OCI-LY7 (cell line): Measurements from ENCODE around the gene HCN3. TPM values are rescaled to one million over a fixed set of nuclear protein-coding genes. Genes with fewer than 3 reads are reported as not detected.

Experiments
- BruUV-seq: library from RNA; stranded (reverse); fragments of 400-500 nt; replicated peaks from 2 replicates; lab custom pipeline; 2021; lab: Mats Ljungman, UMichigan
- CTCF ChIA-PET: fragments of 300-600 bp; sonication (Branson Sonifier 250); formaldehyde crosslinking; loops from one replicate; lab custom pipeline; 2022; ENCODE audit warnings: antibody characterized with exemption; ENCODE audit not compliant: unreplicated experiment; lab: Charles Lee
- POLR2A ChIA-PET: fragments of 300-600 bp; sonication (Branson Sonifier 250); formaldehyde crosslinking; loops from one replicate; lab custom pipeline; 2022; ENCODE audit warnings: antibody characterized with exemption; lab: Charles Lee
- DNase-seq: peaks from one replicate; pipeline ENCODE4 v3.0.0-alpha.2; 2015; ENCODE audit warnings: low spot score
- H2AFZ ChIP-seq: fragments of 200-600 bp; sonication (generic), shearing (Covaris generic); 2 replicates; pipeline ENCODE4 v1.6.1; 2014; ENCODE audit warnings: mild to moderate bottlenecking, antibody characterized with exemption, low read length, moderate library complexity
- H3K27ac ChIP-seq: fragments of 200-600 bp; sonication (generic); 2 replicates; pipeline ENCODE4 v1.5.1; 2014; ENCODE audit warnings: mixed run types, low read depth, mild to moderate bottlenecking, moderate library complexity, low read length, inconsistent platforms; ENCODE audit not compliant: poor library complexity, severe bottlenecking
- H3K36me3 ChIP-seq: fragments of 200-600 bp; sonication (generic); 2 replicates; pipeline ENCODE4 v1.6.1; 2014; ENCODE audit warnings: mild to moderate bottlenecking, antibody characterized with exemption, low read length, moderate library complexity, mixed read lengths; ENCODE audit not compliant: insufficient read depth
- H3K4me1 ChIP-seq: fragments of 200-600 bp; sonication (generic); 2 replicates; pipeline ENCODE4 v1.5.1; 2014; ENCODE audit warnings: mild to moderate bottlenecking, low read length; ENCODE audit not compliant: insufficient read depth, poor library complexity, severe bottlenecking
- H3K4me2 ChIP-seq: fragments of 200-600 bp; sonication (generic); 2 replicates; pipeline ENCODE4 v1.6.1; 2014; ENCODE audit warnings: mild to moderate bottlenecking, low read length
- H3K4me3 ChIP-seq: fragments of 200-600 bp; sonication (generic); 2 replicates; pipeline ENCODE4 v1.5.1; 2014; ENCODE audit warnings: mild to moderate bottlenecking, low read depth, low read length; ENCODE audit not compliant: poor library complexity, severe bottlenecking
- H3K79me2 ChIP-seq: fragments of 200-600 bp; sonication (generic); 2 replicates; pipeline ENCODE4 v1.6.1; 2016; ENCODE audit warnings: low read depth, mild to moderate bottlenecking, low read length, moderate library complexity, mixed read lengths; ENCODE audit not compliant: insufficient read depth
- H3K9me2 ChIP-seq: fragments of 200-600 bp; sonication (generic); 2 replicates; pipeline ENCODE4 v1.6.1; 2016; ENCODE audit warnings: mild to moderate bottlenecking, low read length, mixed read lengths; ENCODE audit not compliant: insufficient read depth
- H3K9me3 ChIP-seq: fragments of 200-600 bp; sonication (generic); 2 replicates; pipeline ENCODE4 v1.6.1; 2014; ENCODE audit warnings: mild to moderate bottlenecking, mixed run types, low read length, mixed read lengths
- H4K20me1 ChIP-seq: fragments of 200-600 bp; sonication (generic); 2 replicates; pipeline ENCODE4 v1.6.1; 2014; ENCODE audit warnings: mild to moderate bottlenecking, antibody characterized with exemption, low read length, moderate library complexity, mixed read lengths; ENCODE audit not compliant: insufficient read depth
- EZH2phosphoT487 ChIP-seq: fragments of 200-600 bp; sonication (generic); IDR thresholded peaks from 2 replicates; pipeline ENCODE4 v1.6.1; 2018; ENCODE audit warnings: low read depth, borderline replicate concordance, mild to moderate bottlenecking, mixed run types, antibody characterized with exemption, low read length, moderate library complexity, mixed read lengths
- intact Hi-C: fragments of 100-400 bp; cut with micrococcal nuclease; formaldehyde crosslinking; loops from one replicate; pipeline ENCODE4 v1.10.0; 2022; ENCODE audit not compliant: unreplicated experiment
- total RNA-seq, 2 experiments: library from RNA; depleted of rRNA in 1 of 2; stranded (reverse); fragments of >200 nt in 1 of 2; shearing (Covaris generic) in 1 of 2; gene quantifications; 2 replicates each; pipeline ENCODE4 v1.2.3, GENCODE V29; 2014 to 2022
- TF ChIP-seq, protein P1 (sequence below): fragments of 200-600 bp; sonication (generic); conservative IDR thresholded peaks from 2 replicates; pipeline ENCODE4 v1.5.1; 2014; ENCODE audit warnings: mild to moderate bottlenecking, antibody characterized with exemption, low read length, moderate library complexity, mixed read lengths

Gene HCN3
- total RNA-seq, 2 experiments from 2014 or later, result 6.7 to 19.2 TPM

DNA sequence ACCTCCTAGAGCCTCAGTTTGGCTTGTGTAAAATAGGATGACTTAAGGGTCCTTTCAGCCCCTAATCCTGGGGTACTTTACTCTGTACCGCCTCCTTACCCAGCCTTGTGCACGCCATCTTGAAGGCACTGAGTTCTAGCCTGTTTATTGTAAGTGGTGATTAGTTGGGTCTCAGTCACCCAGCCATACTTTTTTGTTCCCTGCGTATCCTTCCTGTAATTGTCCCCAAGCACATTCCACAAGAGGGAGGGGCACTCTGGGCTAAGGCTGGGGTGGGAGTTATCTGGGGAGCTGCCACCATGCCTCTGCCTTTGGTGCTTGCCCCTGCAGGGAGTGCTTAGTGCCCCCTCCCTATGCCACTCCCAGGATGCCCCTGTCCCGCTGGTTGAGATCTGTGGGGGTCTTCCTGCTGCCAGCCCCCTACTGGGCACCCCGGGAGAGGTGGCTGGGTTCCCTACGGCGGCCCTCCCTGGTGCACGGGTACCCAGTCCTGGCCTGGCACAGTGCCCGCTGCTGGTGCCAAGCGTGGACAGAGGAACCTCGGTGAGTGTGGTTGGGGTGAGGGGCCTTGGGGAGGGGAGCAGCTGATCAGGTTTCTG is 32.3 kb downstream of the HCN3 start:
- H2AFZ ChIP-seq, result no peak overlapping the region
- peaks cover 26% of the 10 kb centered on the region for H3K4me1 ChIP-seq
- H3K36me3 ChIP-seq, result peaks cover 48% of the 10 kb centered on the region
- no peaks in the 10 kb centered on the region for H3K9me2 ChIP-seq
- H3K27ac ChIP-seq, result peak overlapping the region; percentile 88
- peak overlapping the region; percentile 93 for H3K4me3 ChIP-seq
- ChIA-PET POLR2A (interaction anchor here (1.1 kb wide), 1 partner anchor 225 kb away, joined by 3 read pairs; no protein-coding TSS in a partner anchor), CTCF (no interaction called here)
- H3K9me3 ChIP-seq, result no peaks in the 10 kb centered on the region
- no peaks in the 10 kb centered on the region for H4K20me1 ChIP-seq
- TF ChIP-seq EZH2phosphoT487, result no peak
- TF ChIP-seq, protein P1, sequence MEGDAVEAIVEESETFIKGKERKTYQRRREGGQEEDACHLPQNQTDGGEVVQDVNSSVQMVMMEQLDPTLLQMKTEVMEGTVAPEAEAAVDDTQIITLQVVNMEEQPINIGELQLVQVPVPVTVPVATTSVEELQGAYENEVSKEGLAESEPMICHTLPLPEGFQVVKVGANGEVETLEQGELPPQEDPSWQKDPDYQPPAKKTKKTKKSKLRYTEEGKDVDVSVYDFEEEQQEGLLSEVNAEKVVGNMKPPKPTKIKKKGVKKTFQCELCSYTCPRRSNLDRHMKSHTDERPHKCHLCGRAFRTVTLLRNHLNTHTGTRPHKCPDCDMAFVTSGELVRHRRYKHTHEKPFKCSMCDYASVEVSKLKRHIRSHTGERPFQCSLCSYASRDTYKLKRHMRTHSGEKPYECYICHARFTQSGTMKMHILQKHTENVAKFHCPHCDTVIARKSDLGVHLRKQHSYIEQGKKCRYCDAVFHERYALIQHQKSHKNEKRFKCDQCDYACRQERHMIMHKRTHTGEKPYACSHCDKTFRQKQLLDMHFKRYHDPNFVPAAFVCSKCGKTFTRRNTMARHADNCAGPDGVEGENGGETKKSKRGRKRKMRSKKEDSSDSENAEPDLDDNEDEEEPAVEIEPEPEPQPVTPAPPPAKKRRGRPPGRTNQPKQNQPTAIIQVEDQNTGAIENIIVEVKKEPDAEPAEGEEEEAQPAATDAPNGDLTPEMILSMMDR, result 0 out of 2 replicates have a peak, but pooled peaks have one; percentile 35
- BruUV-seq, result no TSS peak
- H3K79me2 ChIP-seq, result peaks cover 36% of the 10 kb centered on the region
- DNase-seq, result peak; percentile 32
- intact Hi-C loops, result loop anchor here (5.0 kb wide), 1 partner anchor 102 kb away; the partner anchor contains the start of genes MTX1 and THBS3
- peak overlapping the region; percentile 82 for H3K4me2 ChIP-seq

- Histone ChIP-seq H3K4me2 (no peak overlapping the region), H3K27ac (no peak overlapping the region), H4K20me1 (no peaks in the 10 kb centered on the region), H3K79me2 (peaks cover 36% of the 10 kb centered on the region), H3K4me3 (no peak overlapping the region), H3K9me3 (no peaks in the 10 kb centered on the region), H3K9me2 (no peaks in the 10 kb centered on the region), H3K36me3 (peaks cover 77% of the 10 kb centered on the region), H3K4me1 (peaks cover 10% of the 10 kb centered on the region), H2AFZ (no peak overlapping the region)
- TF ChIP-seq, protein P1, result no peak
- TF ChIP-seq EZH2phosphoT487, result no peak
- POLR2A ChIA-PET, result no interaction called here
- CTCF ChIA-PET, result interaction anchor here (0.6 kb wide), 1 partner anchor 59 kb away, joined by 5 read pairs; no protein-coding TSS in a partner anchor
- intact Hi-C loops, result no loop called here
- no peak for DNase-seq
- BruUV-seq, result no TSS peak
Measured at GRCh38 chr1:155313261-155313660, 36.0 kb downstream of the HCN3 start.

DNA sequence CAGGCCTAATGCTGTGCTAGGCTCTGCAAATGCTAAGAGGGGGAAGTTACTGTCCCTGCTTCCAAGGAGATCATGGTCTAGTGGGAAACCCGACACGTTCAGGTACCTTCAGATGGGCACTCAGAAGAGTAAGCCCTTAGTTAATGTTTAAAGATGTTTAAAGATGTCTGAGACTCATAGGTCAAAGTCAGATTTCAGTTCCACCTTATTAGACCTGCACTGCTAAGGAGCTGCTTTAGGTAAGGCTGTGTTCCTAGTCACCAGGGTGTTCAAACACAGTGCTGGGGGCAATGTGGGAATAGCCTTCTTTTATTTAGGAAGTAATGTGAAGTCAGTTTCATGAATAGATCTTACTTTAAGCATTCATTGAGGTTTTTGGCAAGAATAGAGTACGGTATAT is 39.7 kb downstream of the HCN3 start:
- ChIA-PET POLR2A (interaction anchor here (0.6 to 0.8 kb wide), 2 partner anchors 43 to 331 kb away, joined by 3 to 4 read pairs; no protein-coding TSS in a partner anchor), CTCF (no interaction called here)
- BruUV-seq, result TSS peak; percentile 34
- intact Hi-C loops, result no loop called here
- Histone ChIP-seq H3K9me2 (no peaks in the 10 kb centered on the region), H3K9me3 (no peaks in the 10 kb centered on the region), H3K27ac (no peak overlapping the region), H3K4me3 (no peak overlapping the region), H4K20me1 (no peaks in the 10 kb centered on the region; the same call in 1 of the 2 replicates), H3K4me2 (no peak overlapping the region), H3K36me3 (peaks cover 86% of the 10 kb centered on the region), H2AFZ (no peak overlapping the region), H3K4me1 (peaks cover 16% of the 10 kb centered on the region), H3K79me2 (peaks cover 3% of the 10 kb centered on the region; the same call in 1 of the 2 replicates)
- DNase-seq, result no peak
- TF ChIP-seq, protein P1, result no peak
- no peak for TF ChIP-seq EZH2phosphoT487
